Epithelial cell of prostate (primary cell): ENCODE measurements around the gene BUB3.

Experiments used
- DNase-seq: peaks from one replicate; pipeline ENCODE4 v3.0.0-alpha.2; 2011; ENCODE audit warnings: low read depth, low spot score
- H3K27ac ChIP-seq: fragments of 450-650 bp; 2 replicates; pipeline ENCODE4 v1.5.1; 2017; ENCODE audit warnings: mild to moderate bottlenecking

The BUB3 gene

GRCh38 chr10:123140983-123141390, 13.2 kb upstream of the BUB3 start:
- no peak overlapping the region for H3K27ac ChIP-seq
- no peak for DNase-seq

- H3K27ac ChIP-seq = no peak overlapping the region
- no peak for DNase-seq
These were observed 12.2 kb upstream of the BUB3 start for GRCh38 chr10:123141791-123142700.

GRCh38 chr10:123142701-123143161, 11.5 kb upstream of the BUB3 start:
- DNase-seq = no peak
- no peak overlapping the region for H3K27ac ChIP-seq

GRCh38 chr10:123143162-123143824, 10.9 kb upstream of the BUB3 start:
- DNase-seq = no peak
- no peak overlapping the region for H3K27ac ChIP-seq

GRCh38 chr10:123143825-123144168, 10.4 kb upstream of the BUB3 start:
- H3K27ac ChIP-seq = no peak overlapping the region
- DNase-seq = no peak

- no peak for DNase-seq
- no peak overlapping the region for H3K27ac ChIP-seq
These were observed 9.3 kb upstream of the BUB3 start for GRCh38 chr10:123144697-123145541.

GRCh38 chr10:123145542-123146012, 8.6 kb upstream of the BUB3 start:
- no peak for DNase-seq
- no peak overlapping the region for H3K27ac ChIP-seq

GRCh38 chr10:123146013-123146893, 7.9 kb upstream of the BUB3 start:
- H3K27ac ChIP-seq = no peak overlapping the region
- no peak for DNase-seq

- no peak overlapping the region for H3K27ac ChIP-seq
- no peak for DNase-seq
These were observed 7.1 kb upstream of the BUB3 start for GRCh38 chr10:123146894-123147634.

- no peak within 1 kb of the TSS for H3K27ac ChIP-seq
- no peak for DNase-seq
These were observed 6.4 kb upstream of the BUB3 start, which contains the start of gene HMX2 for GRCh38 chr10:123147635-123148413. HMX2 (plus strand) TSS chr10:123148136; CDS start chr10:123148379, 243 bp downstream.

- H3K27ac ChIP-seq = no peak overlapping the region
- DNase-seq = no peak
These were observed 5.6 kb upstream of the BUB3 start for GRCh38 chr10:123148414-123149161.

- H3K27ac ChIP-seq = no peak overlapping the region
- DNase-seq = no peak
These were observed 5.0 kb upstream of the BUB3 start for GRCh38 chr10:123149162-123149567.

- DNase-seq = no peak
- no peak overlapping the region for H3K27ac ChIP-seq
These were observed 4.5 kb upstream of the BUB3 start for GRCh38 chr10:123149568-123150270.

GRCh38 chr10:123150271-123150985, 3.8 kb upstream of the BUB3 start:
- H3K27ac ChIP-seq = no peak overlapping the region
- no peak for DNase-seq

- no peak for DNase-seq
- H3K27ac ChIP-seq = no peak overlapping the region
These were observed 3.0 kb upstream of the BUB3 start for GRCh38 chr10:123150986-123151736.
